Muscle layer of colon (tissue), 2 donors: ENCODE data around the gene ABCA3.

ENCODE experiments used
- H3K27ac ChIP-seq: one replicate; pipeline ENCODE4 v1.7.0; 2013; ENCODE audit warnings: low read depth, mild to moderate bottlenecking, low read length, moderate library complexity
- H3K27me3 ChIP-seq, 2 donors: one replicate each; pipeline ENCODE4 v1.7.0; 2013; ENCODE audit warnings: low read length in 2 of 2, mild to moderate bottlenecking in 2 of 2; ENCODE audit not compliant: insufficient read depth in 2 of 2, control insufficient read depth in 1 of 2
- H3K36me3 ChIP-seq: one replicate; pipeline ENCODE4 v1.7.0; 2013; ENCODE audit warnings: mild to moderate bottlenecking, low read length; ENCODE audit not compliant: insufficient read depth
- H3K4me1 ChIP-seq: one replicate; pipeline ENCODE4 v1.7.0; 2013; ENCODE audit warnings: mild to moderate bottlenecking, low read length; ENCODE audit not compliant: insufficient read depth
- H3K4me3 ChIP-seq, 2 donors: one replicate each; pipeline ENCODE4 v1.7.0; 2013; ENCODE audit warnings: low read length in 2 of 2, low read depth in 1 of 2, mild to moderate bottlenecking in 1 of 2, moderate library complexity in 1 of 2
- H3K9ac ChIP-seq: one replicate; pipeline ENCODE4 v1.7.0; 2013; ENCODE audit warnings: low read length
- H3K9me3 ChIP-seq: one replicate; pipeline ENCODE4 v1.7.0; 2013; ENCODE audit warnings: mild to moderate bottlenecking, low read length
- donor health status: abdominal sarcoma.
- donor health status: Adenocarcinoma of cecum.

Gene ABCA3

DNA sequence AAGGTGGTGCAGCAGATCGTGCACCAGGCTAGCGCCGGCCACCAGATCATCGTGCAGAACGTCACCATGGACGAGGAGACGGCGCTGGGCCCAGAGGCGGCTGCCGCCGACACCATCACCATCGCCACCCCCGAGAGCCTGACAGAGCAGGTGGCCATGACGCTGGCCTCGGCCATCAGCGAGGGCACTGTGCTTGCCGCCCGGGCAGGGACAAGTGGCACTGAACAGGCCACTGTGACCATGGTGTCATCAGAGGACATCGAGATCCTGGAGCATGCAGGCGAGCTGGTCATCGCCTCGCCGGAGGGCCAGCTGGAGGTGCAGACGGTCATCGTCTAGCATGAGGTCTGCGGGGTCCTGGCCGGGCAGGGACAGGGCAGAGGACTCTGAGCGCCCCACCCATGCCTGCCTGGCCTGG is 105.3 kb downstream of the ABCA3 start:
- H3K9ac ChIP-seq, result no peak overlapping the region
- peaks cover 12% of the 10 kb centered on the region for H3K4me1 ChIP-seq
- H3K36me3 ChIP-seq, result peaks cover 49% of the 10 kb centered on the region
- H3K9me3 ChIP-seq, result no peaks in the 10 kb centered on the region
- peaks cover 8 to 45% of the 10 kb centered on the region in 2 donors for H3K27me3 ChIP-seq
- no peak overlapping the region for H3K27ac ChIP-seq
- no peak overlapping the region for H3K4me3 ChIP-seq

DNA sequence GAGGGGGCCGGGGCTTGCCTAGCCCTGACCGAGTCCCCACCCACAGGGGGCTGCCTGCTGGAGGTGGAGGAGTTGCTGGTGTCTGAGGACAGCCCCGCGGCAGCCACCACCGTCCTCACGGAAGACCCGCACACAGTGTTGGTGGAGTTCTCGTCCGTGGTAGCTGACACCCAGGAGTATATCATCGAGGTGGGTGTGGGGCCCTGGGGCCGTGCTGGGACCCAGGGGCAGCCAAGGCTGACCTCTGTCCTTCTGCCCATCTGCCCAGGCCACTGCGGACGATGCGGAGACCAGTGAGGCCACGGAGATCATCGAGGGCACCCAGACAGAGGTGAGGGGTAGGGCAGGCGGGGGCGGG is 105.7 kb downstream of the ABCA3 start:
- no peak overlapping the region for H3K27ac ChIP-seq
- no peak overlapping the region for H3K9ac ChIP-seq
- peaks cover 8 to 45% of the 10 kb centered on the region in 2 donors for H3K27me3 ChIP-seq
- no peak overlapping the region for H3K4me3 ChIP-seq
- H3K9me3 ChIP-seq, result no peaks in the 10 kb centered on the region
- H3K36me3 ChIP-seq, result peaks cover 53% of the 10 kb centered on the region
- H3K4me1 ChIP-seq, result peaks cover 12% of the 10 kb centered on the region

DNA sequence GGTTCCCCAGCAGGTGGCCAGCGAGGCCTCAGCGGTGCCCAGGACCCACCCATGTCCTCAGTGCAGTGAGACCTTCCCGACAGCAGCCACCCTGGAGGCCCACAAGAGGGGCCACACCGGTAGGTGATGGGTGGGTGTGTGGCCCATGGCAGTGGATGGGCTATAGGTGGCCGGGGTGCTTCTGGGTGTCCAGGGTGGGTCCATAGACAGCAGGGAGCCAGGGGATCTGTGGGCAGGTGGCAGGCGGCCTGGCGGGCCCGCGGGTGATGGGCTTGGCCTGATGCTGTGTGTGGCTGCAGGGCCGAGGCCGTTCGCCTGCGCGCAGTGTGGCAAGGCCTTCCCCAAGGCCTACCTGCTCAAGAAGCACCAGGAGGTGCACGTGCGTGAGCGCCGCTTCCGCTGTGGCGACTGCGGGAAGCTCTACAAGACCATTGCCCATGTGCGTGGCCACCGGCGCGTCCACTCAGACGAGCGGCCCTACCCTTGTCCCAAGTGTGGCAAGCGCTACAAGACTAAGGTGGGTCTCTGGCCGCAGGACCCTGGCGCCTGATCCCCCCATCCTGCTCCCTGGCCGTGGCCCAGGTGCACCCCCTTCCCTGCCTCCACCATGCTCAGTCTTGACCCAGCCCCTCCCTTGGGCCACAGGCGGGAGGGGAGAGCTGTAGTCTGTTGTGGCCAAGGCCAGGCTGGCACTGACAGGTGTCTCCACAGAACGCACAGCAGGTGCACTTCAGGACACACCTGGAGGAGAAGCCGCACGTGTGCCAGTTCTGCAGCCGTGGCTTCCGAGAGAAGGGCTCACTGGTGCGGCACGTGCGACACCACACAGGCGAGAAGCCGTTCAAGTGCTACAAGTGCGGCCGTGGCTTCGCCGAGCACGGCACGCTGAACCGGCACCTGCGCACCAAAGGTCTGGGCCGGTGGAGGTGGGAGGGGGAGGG is 106.4 kb downstream of the ABCA3 start:
- Histone ChIP-seq H3K36me3 (peaks cover 53% of the 10 kb centered on the region), H3K4me1 (peaks cover 12% of the 10 kb centered on the region), H3K9me3 (no peaks in the 10 kb centered on the region), H3K4me3 (no peak overlapping the region), H3K27me3 (peaks cover 8 to 45% of the 10 kb centered on the region in 2 donors), H3K9ac (no peak overlapping the region), H3K27ac (no peak overlapping the region)

DNA sequence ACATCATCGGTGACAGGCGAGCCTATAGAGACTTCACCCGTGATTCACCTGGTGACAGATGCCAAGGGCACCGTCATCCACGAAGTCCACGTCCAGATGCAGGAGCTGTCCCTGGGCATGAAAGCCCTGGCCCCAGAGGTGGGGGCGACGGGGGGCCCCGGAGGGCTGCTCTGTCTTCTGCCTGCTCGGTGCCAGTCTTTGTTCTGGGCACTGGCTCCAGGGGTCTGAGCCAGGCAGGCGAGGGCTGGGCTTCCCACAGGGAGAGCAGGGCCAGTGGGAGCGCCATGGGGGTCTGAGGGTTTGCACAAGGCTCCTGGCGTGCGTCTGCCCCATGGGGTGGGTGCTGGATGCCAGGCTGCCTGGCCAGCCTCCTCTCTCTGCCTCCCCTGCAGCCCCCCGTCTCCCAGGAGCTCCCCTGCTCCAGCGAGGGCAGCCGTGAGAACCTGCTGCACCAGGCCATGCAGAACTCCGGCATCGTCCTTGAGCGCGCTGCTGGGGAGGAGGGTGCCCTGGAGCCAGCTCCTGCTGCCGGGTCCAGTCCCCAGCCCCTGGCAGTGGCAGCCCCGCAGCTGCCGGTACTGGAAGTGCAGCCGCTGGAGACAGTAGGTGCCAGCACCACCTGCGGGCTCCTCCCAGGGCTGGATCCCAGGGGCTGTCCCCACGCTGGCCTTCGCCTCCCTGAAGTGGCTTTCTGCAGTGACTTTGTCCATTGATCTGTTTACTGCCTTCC is 107.3 kb downstream of the ABCA3 start:
- Histone ChIP-seq H3K36me3 (peaks cover 59% of the 10 kb centered on the region), H3K27me3 (peaks cover 8 to 42% of the 10 kb centered on the region in 2 donors), H3K4me3 (no peak overlapping the region), H3K9me3 (no peaks in the 10 kb centered on the region), H3K27ac (no peak overlapping the region), H3K4me1 (peaks cover 12% of the 10 kb centered on the region), H3K9ac (no peak overlapping the region)

DNA sequence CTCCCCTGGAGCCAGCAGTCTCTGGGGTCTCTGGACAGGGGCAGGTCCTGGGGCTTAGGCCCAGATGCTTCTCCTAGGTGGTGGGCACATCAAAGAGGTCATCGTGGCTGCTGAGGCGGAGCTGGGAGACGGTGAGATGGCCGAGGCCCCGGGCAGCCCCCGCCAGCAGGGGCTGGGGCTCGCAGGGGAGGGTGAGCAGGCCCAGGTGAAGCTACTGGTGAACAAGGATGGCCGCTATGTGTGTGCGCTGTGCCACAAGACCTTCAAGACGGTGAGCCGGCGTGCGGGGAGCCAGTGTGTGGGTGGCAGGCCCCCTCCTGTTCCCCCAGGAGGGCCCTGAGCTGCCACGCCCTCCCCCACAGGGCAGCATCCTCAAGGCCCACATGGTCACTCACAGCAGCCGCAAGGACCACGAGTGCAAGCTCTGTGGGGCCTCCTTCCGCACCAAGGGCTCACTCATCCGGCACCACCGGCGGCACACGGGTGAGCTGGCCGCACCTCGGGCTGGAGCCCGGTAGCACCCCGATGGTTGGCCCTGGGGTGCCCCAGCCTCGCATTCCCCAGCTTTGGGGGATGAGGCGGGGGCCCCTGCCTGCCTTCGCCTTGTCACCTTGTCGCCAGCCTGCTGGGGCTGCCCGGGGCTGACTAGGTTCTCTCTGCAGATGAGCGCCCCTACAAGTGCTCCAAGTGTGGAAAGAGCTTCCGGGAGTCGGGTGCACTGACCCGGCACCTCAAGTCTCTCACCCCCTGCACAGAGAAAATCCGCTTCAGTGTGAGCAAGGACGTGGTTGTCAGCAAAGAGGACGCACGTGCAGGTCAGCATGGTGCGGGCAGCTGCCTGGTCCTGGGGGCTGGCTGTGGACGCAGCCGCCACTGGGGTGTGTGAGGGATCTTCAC is 108.2 kb downstream of the ABCA3 start:
- no peak overlapping the region for H3K9ac ChIP-seq
- H3K4me3 ChIP-seq, result no peak overlapping the region

DNA sequence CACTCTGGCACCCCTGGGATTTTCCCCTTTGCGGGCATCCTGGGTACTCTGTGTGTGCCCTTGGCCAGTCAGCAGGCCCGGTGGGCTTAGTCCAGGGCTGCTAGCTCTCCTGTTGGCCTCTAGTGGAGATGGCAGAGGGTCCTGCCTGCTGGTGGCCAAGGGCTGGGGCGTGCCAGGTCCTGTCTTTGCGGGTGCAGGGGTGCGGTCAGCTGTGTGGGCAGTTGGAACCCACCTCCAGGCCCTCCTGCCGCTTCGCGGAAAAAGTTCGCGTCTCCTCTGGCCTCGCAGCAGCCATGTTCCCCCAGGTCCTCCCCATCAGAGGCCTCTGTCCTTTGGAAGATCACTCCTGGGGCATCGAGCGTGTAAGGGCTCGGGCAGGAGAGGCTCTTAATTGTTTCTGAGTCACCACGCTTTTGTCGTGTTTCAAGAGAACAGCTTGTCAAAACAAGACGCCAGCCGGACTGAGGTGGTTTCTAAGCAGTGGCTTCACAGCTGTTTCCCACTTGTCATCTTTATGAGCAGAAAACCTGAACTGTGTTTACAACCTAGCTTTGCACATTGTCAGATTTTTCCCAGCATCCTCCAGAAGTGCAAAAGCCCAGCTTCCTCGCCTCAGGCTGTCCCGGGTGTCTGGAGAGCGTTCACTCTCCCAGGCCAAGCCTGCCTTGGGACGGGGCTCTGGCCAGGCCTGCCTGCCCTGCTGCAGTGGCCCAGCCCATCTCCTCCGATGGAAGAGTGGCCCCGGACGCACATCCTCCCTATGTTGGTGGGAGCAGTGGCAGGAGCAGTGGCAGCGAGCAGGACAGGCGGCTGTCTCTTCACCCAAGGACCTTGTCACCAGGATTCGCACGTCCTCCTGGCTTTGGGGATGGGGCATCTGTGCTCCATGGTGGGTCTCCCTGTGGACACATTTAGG is 109.3 kb downstream of the ABCA3 start:
- H3K4me1 ChIP-seq, result peaks cover 8% of the 10 kb centered on the region
- H3K4me3 ChIP-seq, result no peak overlapping the region
- no peaks in the 10 kb centered on the region for H3K9me3 ChIP-seq
- H3K36me3 ChIP-seq, result peaks cover 59% of the 10 kb centered on the region
- H3K9ac ChIP-seq, result no peak overlapping the region
- H3K27ac ChIP-seq, result no peak overlapping the region
- peaks cover 5 to 22% of the 10 kb centered on the region in 2 donors for H3K27me3 ChIP-seq

More for the DNA sequence above, 108.2 kb downstream of the ABCA3 start:
- no peak overlapping the region for H3K27ac ChIP-seq
- H3K4me1 ChIP-seq, result peaks cover 12% of the 10 kb centered on the region
- peaks cover 8 to 33% of the 10 kb centered on the region in 2 donors for H3K27me3 ChIP-seq
- no peaks in the 10 kb centered on the region for H3K9me3 ChIP-seq
- peaks cover 59% of the 10 kb centered on the region for H3K36me3 ChIP-seq

DNA sequence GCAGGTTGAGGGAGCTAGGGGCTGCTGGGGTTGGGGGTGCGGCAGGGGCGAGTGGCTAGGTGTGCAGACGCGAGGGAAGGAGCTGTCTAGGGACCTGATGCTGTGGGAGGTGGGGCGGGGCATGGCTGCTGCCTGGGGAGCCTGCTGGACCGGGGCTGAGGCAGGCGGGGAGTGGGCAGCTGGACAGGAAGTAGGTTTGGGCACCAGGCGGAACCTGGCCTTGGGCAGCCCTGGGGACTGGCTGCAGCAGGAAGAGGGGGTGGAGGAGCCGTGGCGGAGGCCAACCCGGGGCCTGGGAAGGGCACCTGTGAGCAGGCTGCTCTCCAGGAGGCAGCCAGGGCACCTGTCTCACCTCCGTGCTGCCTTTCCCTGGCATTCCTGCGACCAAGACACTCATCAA is 110.2 kb downstream of the ABCA3 start:
- Histone ChIP-seq H3K4me1 (peaks cover 8% of the 10 kb centered on the region), H3K27me3 (peaks cover 0 to 15% of the 10 kb centered on the region in 2 donors), H3K9ac (no peak overlapping the region), H3K4me3 (no peak overlapping the region), H3K27ac (no peak overlapping the region), H3K36me3 (peaks cover 56% of the 10 kb centered on the region), H3K9me3 (no peaks in the 10 kb centered on the region)

DNA sequence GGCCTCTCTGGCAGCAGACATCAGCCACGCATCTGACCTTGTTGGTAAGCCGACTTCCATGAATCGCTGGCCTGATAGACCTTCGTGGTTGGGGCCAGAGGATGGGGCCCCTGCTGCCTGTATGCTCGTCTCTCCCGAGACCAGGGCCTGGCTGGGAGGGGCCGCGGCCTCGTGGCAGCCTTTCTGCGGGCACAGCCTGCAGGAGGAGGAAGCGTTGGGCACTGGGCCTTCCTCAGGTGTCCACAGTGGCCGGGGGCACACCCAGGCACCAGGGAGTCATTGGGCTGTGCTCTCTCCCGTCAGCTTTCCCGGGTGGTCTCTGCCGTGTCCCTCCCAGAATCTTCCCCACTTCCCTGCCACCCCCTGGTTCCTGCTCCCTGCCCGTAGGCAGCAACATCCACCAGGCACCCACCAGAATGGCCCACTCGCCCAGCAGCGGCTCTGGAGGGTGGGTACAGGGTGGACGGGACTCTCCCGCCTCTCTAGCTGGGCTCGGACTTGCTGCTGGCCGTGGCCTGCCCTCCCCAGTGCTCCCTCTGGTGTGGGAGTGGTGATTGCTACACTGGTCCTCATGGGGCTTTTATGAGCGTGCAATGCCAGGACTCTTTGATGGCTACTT is 110.8 kb downstream of the ABCA3 start:
- peaks cover 0 to 15% of the 10 kb centered on the region in 2 donors for H3K27me3 ChIP-seq
- peaks cover 49% of the 10 kb centered on the region for H3K36me3 ChIP-seq
- no peak overlapping the region for H3K27ac ChIP-seq
- no peaks in the 10 kb centered on the region for H3K9me3 ChIP-seq
- peaks cover 14% of the 10 kb centered on the region for H3K4me1 ChIP-seq
- H3K4me3 ChIP-seq, result no peak overlapping the region
- H3K9ac ChIP-seq, result no peak overlapping the region

DNA sequence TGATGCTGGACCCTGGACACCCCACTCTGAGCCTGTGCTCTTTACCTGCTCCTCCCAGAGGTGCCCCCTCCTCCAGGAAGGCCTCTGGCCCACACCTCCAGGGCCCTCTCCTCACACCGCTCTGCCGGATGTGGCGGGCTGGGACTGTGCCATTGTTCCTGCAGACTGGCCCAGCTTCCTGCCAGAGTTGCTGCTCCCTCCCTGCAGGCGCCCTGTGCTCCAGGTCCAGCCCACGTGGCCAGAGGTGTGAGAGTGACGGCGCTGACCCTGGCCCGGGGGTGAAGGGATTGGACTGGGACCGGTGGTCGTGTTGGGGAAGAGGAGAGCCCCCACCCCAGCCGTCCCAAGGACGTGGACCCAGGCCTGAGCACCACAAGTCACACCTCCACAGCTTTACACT is 111.4 kb downstream of the ABCA3 start:
- Histone ChIP-seq H3K4me3 (no peak overlapping the region), H3K36me3 (peaks cover 46% of the 10 kb centered on the region), H3K9me3 (no peaks in the 10 kb centered on the region), H3K27me3 (peaks cover 0 to 15% of the 10 kb centered on the region in 2 donors), H3K9ac (no peak overlapping the region), H3K4me1 (peaks cover 20% of the 10 kb centered on the region), H3K27ac (no peak overlapping the region)
